ENCODE measurements around the gene GPS1.

DNA sequence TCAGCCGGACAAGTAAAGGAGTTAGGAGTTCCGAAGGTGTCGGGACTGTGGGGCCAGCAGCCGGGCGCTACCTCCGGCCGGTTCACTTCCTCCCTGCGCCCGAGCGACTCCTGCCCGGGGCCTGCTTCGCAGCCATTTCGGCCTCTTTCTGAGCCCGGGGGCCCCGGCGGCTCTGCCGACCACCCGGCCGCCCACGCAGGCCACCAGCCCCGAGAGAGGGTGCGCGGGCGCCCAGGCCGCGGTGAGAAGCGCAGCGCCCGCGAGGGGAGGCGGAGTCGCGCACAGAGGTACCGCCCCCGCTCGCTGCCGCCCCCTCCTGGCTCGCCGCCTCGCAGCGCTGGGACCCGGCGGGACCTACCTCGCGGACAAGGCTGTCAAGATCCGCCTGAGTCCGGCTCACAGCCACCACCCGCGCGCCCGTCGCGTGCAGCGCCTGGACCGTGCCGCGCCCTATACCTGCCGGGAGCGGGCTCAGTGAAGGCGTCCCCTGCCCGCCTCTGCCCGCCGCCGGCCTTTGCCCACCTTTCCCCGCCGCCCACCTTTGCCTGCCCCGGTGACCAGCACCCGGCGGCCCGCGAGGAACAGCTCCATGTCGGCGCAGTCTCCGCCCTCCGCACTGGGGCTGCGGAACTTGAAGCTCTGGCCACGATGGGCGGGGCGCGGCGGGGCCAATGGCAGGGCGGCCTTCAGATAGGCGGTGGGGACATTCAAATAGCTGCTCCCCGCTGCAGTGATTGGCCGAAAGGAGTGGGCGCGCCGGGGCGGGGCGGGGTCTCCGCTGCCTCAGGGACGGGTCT is 14.4 kb upstream of the GPS1 start, which contains the start of gene DCXR:
- TF ChIP-seq, protein P1, sequence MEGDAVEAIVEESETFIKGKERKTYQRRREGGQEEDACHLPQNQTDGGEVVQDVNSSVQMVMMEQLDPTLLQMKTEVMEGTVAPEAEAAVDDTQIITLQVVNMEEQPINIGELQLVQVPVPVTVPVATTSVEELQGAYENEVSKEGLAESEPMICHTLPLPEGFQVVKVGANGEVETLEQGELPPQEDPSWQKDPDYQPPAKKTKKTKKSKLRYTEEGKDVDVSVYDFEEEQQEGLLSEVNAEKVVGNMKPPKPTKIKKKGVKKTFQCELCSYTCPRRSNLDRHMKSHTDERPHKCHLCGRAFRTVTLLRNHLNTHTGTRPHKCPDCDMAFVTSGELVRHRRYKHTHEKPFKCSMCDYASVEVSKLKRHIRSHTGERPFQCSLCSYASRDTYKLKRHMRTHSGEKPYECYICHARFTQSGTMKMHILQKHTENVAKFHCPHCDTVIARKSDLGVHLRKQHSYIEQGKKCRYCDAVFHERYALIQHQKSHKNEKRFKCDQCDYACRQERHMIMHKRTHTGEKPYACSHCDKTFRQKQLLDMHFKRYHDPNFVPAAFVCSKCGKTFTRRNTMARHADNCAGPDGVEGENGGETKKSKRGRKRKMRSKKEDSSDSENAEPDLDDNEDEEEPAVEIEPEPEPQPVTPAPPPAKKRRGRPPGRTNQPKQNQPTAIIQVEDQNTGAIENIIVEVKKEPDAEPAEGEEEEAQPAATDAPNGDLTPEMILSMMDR (conservative IDR thresholded peaks at IDR 0.05; ENCODE audit: low read depth in 2 of 2), result peak; percentile 58 to 80
- TF ChIP-seq EZH2phosphoT487 (IDR thresholded peaks at IDR 0.05; ENCODE audit: unreplicated experiment) (no peak), POLR2AphosphoS5 (IDR thresholded peaks at IDR 0.05; ENCODE audit: low read depth) (peak; percentile 98), CREB1 (CRISPR knock-in tag; IDR thresholded peaks at IDR 0.05; ENCODE audit: low read depth) (no peak), STAT1 (IDR thresholded peaks at IDR 0.05; ENCODE audit: unreplicated experiment) (no peak), EZH2 (IDR thresholded peaks at IDR 0.05; ENCODE audit: low read depth, unreplicated experiment) (no peak)
- TF ChIP-seq, protein P2, sequence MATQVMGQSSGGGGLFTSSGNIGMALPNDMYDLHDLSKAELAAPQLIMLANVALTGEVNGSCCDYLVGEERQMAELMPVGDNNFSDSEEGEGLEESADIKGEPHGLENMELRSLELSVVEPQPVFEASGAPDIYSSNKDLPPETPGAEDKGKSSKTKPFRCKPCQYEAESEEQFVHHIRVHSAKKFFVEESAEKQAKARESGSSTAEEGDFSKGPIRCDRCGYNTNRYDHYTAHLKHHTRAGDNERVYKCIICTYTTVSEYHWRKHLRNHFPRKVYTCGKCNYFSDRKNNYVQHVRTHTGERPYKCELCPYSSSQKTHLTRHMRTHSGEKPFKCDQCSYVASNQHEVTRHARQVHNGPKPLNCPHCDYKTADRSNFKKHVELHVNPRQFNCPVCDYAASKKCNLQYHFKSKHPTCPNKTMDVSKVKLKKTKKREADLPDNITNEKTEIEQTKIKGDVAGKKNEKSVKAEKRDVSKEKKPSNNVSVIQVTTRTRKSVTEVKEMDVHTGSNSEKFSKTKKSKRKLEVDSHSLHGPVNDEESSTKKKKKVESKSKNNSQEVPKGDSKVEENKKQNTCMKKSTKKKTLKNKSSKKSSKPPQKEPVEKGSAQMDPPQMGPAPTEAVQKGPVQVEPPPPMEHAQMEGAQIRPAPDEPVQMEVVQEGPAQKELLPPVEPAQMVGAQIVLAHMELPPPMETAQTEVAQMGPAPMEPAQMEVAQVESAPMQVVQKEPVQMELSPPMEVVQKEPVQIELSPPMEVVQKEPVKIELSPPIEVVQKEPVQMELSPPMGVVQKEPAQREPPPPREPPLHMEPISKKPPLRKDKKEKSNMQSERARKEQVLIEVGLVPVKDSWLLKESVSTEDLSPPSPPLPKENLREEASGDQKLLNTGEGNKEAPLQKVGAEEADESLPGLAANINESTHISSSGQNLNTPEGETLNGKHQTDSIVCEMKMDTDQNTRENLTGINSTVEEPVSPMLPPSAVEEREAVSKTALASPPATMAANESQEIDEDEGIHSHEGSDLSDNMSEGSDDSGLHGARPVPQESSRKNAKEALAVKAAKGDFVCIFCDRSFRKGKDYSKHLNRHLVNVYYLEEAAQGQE (IDR thresholded peaks at IDR 0.05; ENCODE audit: unreplicated experiment), result no peak
